GM08714 (cell line): ENCODE measurements around the gene MAD2L2.
"Not testable (repeated sequence)": the region's sequence is repeated elsewhere in the genome, so short reads cannot be mapped to it uniquely, and the experiment has no call there.

ENCODE experiments used
- H3K4me3 ChIP-seq: fragments of 200-500 bp; sonication (Bioruptor generic); 2 replicates; pipeline ENCODE4 v1.5.1; 2014; ENCODE audit warnings: mild to moderate bottlenecking, low read length, inconsistent platforms
- ZNF274 ChIP-seq: IDR thresholded peaks from 2 replicates; pipeline ENCODE4 v1.6.1; 2012; ENCODE audit warnings: mild to moderate bottlenecking, low read depth, low read length

The MAD2L2 gene

GRCh38 chr1:11647333-11647732, 33.6 kb downstream of the MAD2L2 start:
- no peak for TF ChIP-seq ZNF274
- H3K4me3 ChIP-seq: no peak overlapping the region

- H3K4me3 ChIP-seq: no peak overlapping the region
- no peak for TF ChIP-seq ZNF274
These were observed 34.6 kb downstream of the MAD2L2 start for GRCh38 chr1:11646317-11646716.

- TF ChIP-seq ZNF274: no peak
- H3K4me3 ChIP-seq: no peak overlapping the region
These were observed 35.2 kb downstream of the MAD2L2 start for GRCh38 chr1:11645670-11646265.

- TF ChIP-seq ZNF274: no peak
These were observed 35.7 kb downstream of the MAD2L2 start for GRCh38 chr1:11645270-11645669.

GRCh38 chr1:11643782-11644181, 37.2 kb downstream of the MAD2L2 start:
- no peak for TF ChIP-seq ZNF274

More at GRCh38 chr1:11645270-11645669, 35.7 kb downstream of the MAD2L2 start:
- H3K4me3 ChIP-seq: no peak overlapping the region

DNA sequence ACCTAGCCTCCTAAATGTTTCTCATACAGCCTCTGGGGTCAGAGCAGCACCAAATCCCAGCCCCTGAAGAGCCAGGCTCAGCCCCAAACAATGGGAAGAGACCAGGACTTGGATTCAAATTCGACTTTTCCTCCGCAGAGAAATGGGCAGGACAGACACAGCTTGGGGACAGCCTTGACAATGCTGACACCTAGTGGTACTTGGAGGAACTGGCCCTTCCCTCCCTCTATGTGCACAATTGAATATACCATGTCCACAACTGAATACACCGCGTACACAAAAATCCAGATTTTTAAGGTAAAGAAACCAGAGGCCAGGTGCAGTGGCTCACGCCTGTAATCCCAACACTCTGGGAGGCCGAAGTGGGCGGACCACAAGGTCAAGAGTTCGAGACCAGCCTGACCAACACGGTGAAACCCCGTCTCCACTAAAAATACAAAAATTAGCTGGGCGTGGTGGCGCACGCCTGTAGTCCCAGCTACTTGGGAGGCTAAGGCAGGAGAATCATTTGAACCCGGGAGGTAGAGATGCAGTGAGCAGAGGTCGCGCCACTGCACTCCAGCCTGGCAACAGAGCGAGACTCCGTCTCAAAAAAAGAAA, 38.4 kb downstream of the MAD2L2 start:
- not testable (repeated sequence) for H3K4me3 ChIP-seq

More at GRCh38 chr1:11643782-11644181, 37.2 kb downstream of the MAD2L2 start:
- no peak overlapping the region for H3K4me3 ChIP-seq

DNA sequence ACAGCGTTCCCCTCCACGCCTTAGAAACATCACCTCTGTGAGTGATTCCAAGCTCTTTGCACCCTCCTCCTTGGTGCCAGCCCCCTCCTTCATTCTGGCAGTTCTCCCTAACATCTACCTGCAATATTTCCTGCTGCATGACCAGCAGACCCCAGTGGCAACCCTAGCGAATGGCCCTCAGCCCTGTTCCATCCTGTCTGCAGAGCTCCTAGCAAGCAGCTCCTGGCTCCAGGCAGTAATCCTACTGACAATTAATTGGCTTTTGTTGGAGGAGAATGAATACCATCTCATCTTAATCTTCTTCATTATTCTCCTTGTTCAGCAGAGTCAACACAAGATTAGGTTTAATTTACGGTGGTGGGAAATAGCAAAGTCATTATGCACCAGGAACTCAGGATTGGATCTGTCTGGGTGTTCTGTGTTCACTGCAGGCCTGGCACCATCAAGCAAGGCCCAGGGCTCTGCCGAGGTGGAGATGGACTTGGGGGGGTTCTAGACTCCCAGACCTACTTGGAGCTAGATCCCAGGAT, 39.1 kb downstream of the MAD2L2 start:
- TF ChIP-seq ZNF274: no peak
- H3K4me3 ChIP-seq: no peak overlapping the region

- H3K4me3 ChIP-seq: no peak overlapping the region
- no peak for TF ChIP-seq ZNF274
These were observed 40.0 kb downstream of the MAD2L2 start for GRCh38 chr1:11640944-11641343.

DNA sequence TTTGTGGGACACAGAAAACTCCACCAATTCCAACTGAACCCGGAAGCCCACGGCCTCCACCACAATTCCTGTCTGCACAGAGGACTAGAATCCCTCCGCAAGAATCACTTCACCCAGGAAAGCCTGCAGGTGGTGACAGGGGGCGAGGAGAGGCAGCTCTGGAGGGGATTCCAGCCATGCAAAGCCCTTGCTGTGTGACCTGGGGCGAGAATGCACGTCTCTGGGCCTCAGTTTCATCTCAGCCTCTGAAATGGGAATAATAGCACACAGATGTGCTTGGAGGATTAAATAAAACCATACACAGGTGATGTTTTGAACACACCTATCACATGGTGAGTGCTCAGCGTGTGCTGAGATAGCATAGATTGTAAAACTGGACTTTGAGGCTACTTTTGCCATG, 40.8 kb downstream of the MAD2L2 start:
- TF ChIP-seq ZNF274: no peak
- no peak overlapping the region for H3K4me3 ChIP-seq

DNA sequence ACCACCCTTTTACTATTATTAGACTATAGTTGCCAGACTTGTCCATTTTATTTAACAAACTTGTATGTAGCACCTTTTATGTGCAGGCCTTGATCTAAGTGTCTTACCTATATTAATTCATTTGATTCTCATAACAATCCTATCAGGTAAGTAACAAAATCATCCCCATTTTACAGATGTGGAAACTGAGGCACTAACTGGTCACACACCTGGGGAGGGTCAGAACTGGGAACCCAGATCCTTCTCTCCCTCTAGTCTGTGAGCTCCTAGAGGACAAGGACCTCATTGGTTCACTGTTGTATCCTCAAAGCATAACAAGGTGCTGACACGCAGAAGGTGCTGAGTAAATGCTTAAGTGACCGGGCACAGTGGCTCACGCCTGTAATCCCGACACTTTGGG, 41.6 kb downstream of the MAD2L2 start:
- no peak overlapping the region for H3K4me3 ChIP-seq
- no peak for TF ChIP-seq ZNF274

GRCh38 chr1:11638121-11638520, 42.8 kb downstream of the MAD2L2 start:
- TF ChIP-seq ZNF274: no peak

DNA sequence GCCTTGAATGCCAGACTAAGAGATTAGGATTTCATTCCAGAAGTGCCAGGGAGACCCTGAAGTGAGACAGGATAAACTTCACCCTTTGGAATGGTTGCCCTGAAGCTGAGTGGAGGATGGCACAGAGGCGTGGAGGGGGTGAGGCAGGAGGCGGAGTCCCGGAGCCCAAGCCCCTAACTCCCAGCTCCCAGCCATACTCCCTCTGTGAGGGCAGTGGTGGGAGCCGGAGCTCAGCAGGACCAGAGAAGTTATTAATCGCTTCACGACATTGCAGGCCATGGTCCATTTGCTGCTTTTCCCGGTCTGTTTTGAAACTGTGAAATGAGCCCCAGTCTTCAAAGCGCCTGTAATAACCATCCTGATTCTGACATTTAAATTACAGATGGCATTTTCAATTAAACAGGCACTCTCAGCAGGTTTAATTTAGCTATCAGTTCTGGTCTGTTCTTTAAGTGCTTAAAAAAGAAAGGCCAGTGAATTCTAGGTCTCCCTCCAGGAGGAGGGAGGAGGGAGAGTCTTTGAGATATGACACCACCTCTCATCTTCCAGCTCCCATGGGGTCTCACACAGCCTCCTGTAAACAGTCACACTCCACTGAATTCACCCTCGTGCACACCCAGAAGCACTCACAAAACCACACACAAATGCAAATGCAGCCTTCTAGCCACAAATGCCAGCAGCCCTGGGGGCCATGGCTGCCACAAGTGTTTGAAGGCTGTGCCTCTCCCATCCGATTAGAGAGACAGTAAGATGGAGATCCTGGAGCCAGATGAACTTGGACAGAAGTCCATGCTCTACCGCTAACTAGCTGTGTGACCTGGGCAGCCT, 46.4 kb downstream of the MAD2L2 start:
- no peak overlapping the region for H3K4me3 ChIP-seq
- no peak for TF ChIP-seq ZNF274

More at GRCh38 chr1:11638121-11638520, 42.8 kb downstream of the MAD2L2 start:
- no peak overlapping the region for H3K4me3 ChIP-seq

GRCh38 chr1:11629184-11630016, 51.5 kb downstream of the MAD2L2 start:
- no peak overlapping the region for H3K4me3 ChIP-seq
- TF ChIP-seq ZNF274: no peak

GRCh38 chr1:11628767-11629166, 52.2 kb downstream of the MAD2L2 start:
- TF ChIP-seq ZNF274: no peak
- H3K4me3 ChIP-seq: no peak overlapping the region
